WTC11 (cell line): ENCODE data around the gene EZR. TPM values are rescaled to one million over a fixed set of nuclear protein-coding genes. Genes with fewer than 3 reads are reported as not detected.

Source experiments
- ATAC-seq: fragments of 200-7000 bp; cut with Tn5 transposase; 2 replicates; pipeline ENCODE4 v1.10.0; 2021; ENCODE audit warnings: mild to moderate bottlenecking, moderate library complexity
- CTCF ChIA-PET: fragments of 300-600 bp; sonication (Branson Sonifier 250); formaldehyde crosslinking; loops from one replicate; lab custom pipeline; 2021; ENCODE audit warnings: antibody characterized with exemption; lab: Charles Lee
- POLR2A ChIA-PET: fragments of 350-600 bp; sonication (Branson Sonifier 250); formaldehyde crosslinking; loops from one replicate; lab custom pipeline; 2021; ENCODE audit warnings: antibody characterized with exemption; lab: Charles Lee
- DNase-seq: peaks from one replicate; pipeline ENCODE4 v3.0.0; 2021; ENCODE audit warnings: low spot score
- H3K27ac Mint-ChIP-seq: 2 replicates; pipeline ENCODE4 v1.8.0; 2021; ENCODE audit warnings: mixed read lengths
- H3K27me3 Mint-ChIP-seq: 2 replicates; pipeline ENCODE4 v1.8.0; 2021; ENCODE audit warnings: low read depth, mild to moderate bottlenecking, moderate library complexity, mixed read lengths
- H3K36me3 Mint-ChIP-seq: 2 replicates; pipeline ENCODE4 v1.8.0; 2021; ENCODE audit warnings: mixed read lengths
- H3K4me1 Mint-ChIP-seq: 2 replicates; pipeline ENCODE4 v1.8.0; 2022; ENCODE audit warnings: mixed read lengths
- H3K4me3 Mint-ChIP-seq: 2 replicates; pipeline ENCODE4 v1.8.0; 2021; ENCODE audit warnings: mild to moderate bottlenecking, moderate library complexity, mixed read lengths
- H3K9me3 Mint-ChIP-seq: 2 replicates; pipeline ENCODE4 v1.8.0; 2021; ENCODE audit warnings: mixed read lengths
- GTF2I ChIP-seq: fragments of 250-450 bp; sonication (Bioruptor Pico); conservative IDR thresholded peaks from 2 replicates; pipeline ENCODE4 v1.4.0; 2021; ENCODE audit warnings: mild to moderate bottlenecking
- KAT7 ChIP-seq: sonication (generic); formaldehyde crosslinking; IDR thresholded peaks from 2 replicates; pipeline ENCODE4 v1.8.1; 2023; ENCODE audit warnings: missing genetic modification reagents, mild to moderate bottlenecking, borderline replicate concordance
- MYBL2 ChIP-seq: sonication (generic); formaldehyde crosslinking; IDR thresholded peaks from 2 replicates; pipeline ENCODE4 v1.8.1; 2023; ENCODE audit warnings: mild to moderate bottlenecking, moderate library complexity, missing genetic modification reagents
- NFATC4 ChIP-seq: fragments of 250-450 bp; sonication (Bioruptor Pico); IDR thresholded peaks from 2 replicates; pipeline ENCODE4 v1.9.0; 2021; ENCODE audit warnings: mild to moderate bottlenecking
- NR1H2 ChIP-seq: sonication (generic); formaldehyde crosslinking; IDR thresholded peaks from 2 replicates; pipeline ENCODE4 v1.9.0; 2021; ENCODE audit warnings: mild to moderate bottlenecking, moderate library complexity, missing genetic modification reagents
- NR2C2 ChIP-seq: sonication (generic); formaldehyde crosslinking; IDR thresholded peaks from 2 replicates; pipeline ENCODE4 v1.8.0; 2022; ENCODE audit warnings: mild to moderate bottlenecking, missing genetic modification reagents
- NR3C1 ChIP-seq: sonication (generic); formaldehyde crosslinking; conservative IDR thresholded peaks from 2 replicates; pipeline ENCODE4 v1.8.1; 2023; ENCODE audit warnings: low read depth, mild to moderate bottlenecking, missing genetic modification reagents
- OVOL2 ChIP-seq: fragments of 250-450 bp; sonication (Bioruptor Pico); IDR thresholded peaks from 2 replicates; pipeline ENCODE4 v1.9.0; 2021; ENCODE audit warnings: mild to moderate bottlenecking, borderline replicate concordance
- SMAD4 ChIP-seq: sonication (generic); formaldehyde crosslinking; IDR thresholded peaks from 2 replicates; pipeline ENCODE4 v1.8.0; 2022; ENCODE audit warnings: mild to moderate bottlenecking, missing genetic modification reagents
- SOX15 ChIP-seq: fragments of 250-450 bp; sonication (Bioruptor Pico); IDR thresholded peaks from 2 replicates; pipeline ENCODE4 v1.9.0; 2021; ENCODE audit warnings: mild to moderate bottlenecking
- SP1 ChIP-seq: sonication (generic); formaldehyde crosslinking; conservative IDR thresholded peaks from 2 replicates; pipeline ENCODE4 v1.8.1; 2022; ENCODE audit warnings: missing genetic modification reagents
- TEAD4 ChIP-seq: sonication (generic); formaldehyde crosslinking; IDR thresholded peaks from 2 replicates; pipeline ENCODE4 v1.8.0; 2022; ENCODE audit warnings: mild to moderate bottlenecking, missing genetic modification reagents
- ZBTB21 ChIP-seq: sonication (generic); formaldehyde crosslinking; IDR thresholded peaks from 2 replicates; pipeline ENCODE4 v1.8.1; 2023; ENCODE audit warnings: mild to moderate bottlenecking, missing genetic modification reagents, borderline replicate concordance
- ZNF219 ChIP-seq: sonication (generic); formaldehyde crosslinking; IDR thresholded peaks from 2 replicates; pipeline ENCODE4 v1.8.0; 2023; ENCODE audit warnings: missing genetic modification reagents, mild to moderate bottlenecking, borderline replicate concordance
- ZNF263 ChIP-seq: sonication (generic); formaldehyde crosslinking; IDR thresholded peaks from 2 replicates; pipeline ENCODE4 v1.8.1; 2022; ENCODE audit warnings: low read depth, mild to moderate bottlenecking, moderate library complexity, missing genetic modification reagents
- ZNF317 ChIP-seq: sonication (generic); formaldehyde crosslinking; IDR thresholded peaks from 2 replicates; pipeline ENCODE4 v1.8.1; 2023; ENCODE audit warnings: low read depth, mild to moderate bottlenecking, moderate library complexity, missing genetic modification reagents, borderline replicate concordance
- ZNF416 ChIP-seq: fragments of 250-450 bp; sonication (Bioruptor Pico); IDR thresholded peaks from 2 replicates; pipeline ENCODE4 v1.9.0; 2021; ENCODE audit warnings: mild to moderate bottlenecking, inconsistent platforms
- ZNF671 ChIP-seq: fragments of 250-450 bp; sonication (Bioruptor Pico); IDR thresholded peaks from 2 replicates; pipeline ENCODE4 v1.8.0; 2021; ENCODE audit warnings: mild to moderate bottlenecking
- total RNA-seq: library from RNA; stranded (reverse); gene quantifications from 3 replicates; pipeline ENCODE4 v1.2.3, GENCODE V29; 2021
- TF ChIP-seq, protein P1 (sequence below): sonication (generic); formaldehyde crosslinking; IDR thresholded peaks from 2 replicates; pipeline ENCODE4 v1.8.0; 2022; ENCODE audit warnings: mild to moderate bottlenecking, missing genetic modification reagents
- TF ChIP-seq, protein P2 (sequence below): sonication (generic); formaldehyde crosslinking; IDR thresholded peaks from 2 replicates; pipeline ENCODE4 v1.8.1; 2022; ENCODE audit warnings: mild to moderate bottlenecking, moderate library complexity, missing genetic modification reagents
- TF ChIP-seq, protein P3 (sequence below): sonication (generic); formaldehyde crosslinking; IDR thresholded peaks from 2 replicates; pipeline ENCODE4 v1.8.0; 2022; ENCODE audit warnings: missing genetic modification reagents
- TF ChIP-seq, protein P4 (sequence below): fragments of 250-450 bp; sonication (Bioruptor Pico); IDR thresholded peaks from 2 replicates; pipeline ENCODE4 v1.8.0; 2021; ENCODE audit warnings: mild to moderate bottlenecking
- TF ChIP-seq, protein P5 (sequence below): sonication (generic); formaldehyde crosslinking; IDR thresholded peaks from 2 replicates; pipeline ENCODE4 v1.8.1; 2023; ENCODE audit warnings: mild to moderate bottlenecking, missing genetic modification reagents, borderline replicate concordance
- TF ChIP-seq, protein P6 (sequence below): sonication (generic); formaldehyde crosslinking; IDR thresholded peaks from 2 replicates; pipeline ENCODE4 v1.8.0; 2022; ENCODE audit warnings: mild to moderate bottlenecking, missing genetic modification reagents
- TF ChIP-seq, protein P7 (sequence below): sonication (generic); formaldehyde crosslinking; IDR thresholded peaks from 2 replicates; pipeline ENCODE4 v1.8.0; 2023; ENCODE audit warnings: mild to moderate bottlenecking, missing genetic modification reagents

The EZR gene
- total RNA-seq, 1 experiment from 2014 or later = 215 TPM

DNA sequence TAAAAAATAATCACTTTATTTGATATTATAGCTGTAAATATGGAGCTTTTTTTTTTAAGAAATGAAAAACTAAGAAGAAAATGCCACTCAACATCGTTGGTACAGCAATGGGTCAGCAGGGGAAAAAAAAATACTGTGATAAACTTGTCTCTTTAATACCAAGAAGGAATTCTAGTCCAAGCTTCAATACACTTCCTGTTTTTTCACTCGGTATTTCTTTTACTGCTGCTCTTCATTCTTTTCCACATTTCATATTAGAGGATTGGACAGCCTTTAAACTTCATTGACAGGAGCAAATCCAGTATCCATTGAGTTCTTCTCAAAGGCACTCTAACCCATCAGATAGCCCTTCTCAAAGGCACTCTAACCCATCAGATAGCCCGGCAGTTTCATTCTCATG lies 22.2 kb upstream of the EZR start:
- no peaks in the 10 kb centered on the region for H3K27me3 Mint-ChIP-seq
- TF ChIP-seq TEAD4 (no peak), NR3C1 (CRISPR knock-in tag) (no peak), SP1 (CRISPR knock-in tag) (no peak), ZNF219 (CRISPR knock-in tag) (no peak), ZNF671 (CRISPR knock-in tag) (no peak), NFATC4 (CRISPR knock-in tag) (no peak), ZNF416 (CRISPR knock-in tag) (no peak), OVOL2 (CRISPR knock-in tag) (no peak), ZBTB21 (CRISPR knock-in tag) (no peak), MYBL2 (CRISPR knock-in tag) (no peak), ZNF263 (no peak), KAT7 (CRISPR knock-in tag) (no peak), SOX15 (CRISPR knock-in tag) (no peak)
- TF ChIP-seq, protein P1, sequence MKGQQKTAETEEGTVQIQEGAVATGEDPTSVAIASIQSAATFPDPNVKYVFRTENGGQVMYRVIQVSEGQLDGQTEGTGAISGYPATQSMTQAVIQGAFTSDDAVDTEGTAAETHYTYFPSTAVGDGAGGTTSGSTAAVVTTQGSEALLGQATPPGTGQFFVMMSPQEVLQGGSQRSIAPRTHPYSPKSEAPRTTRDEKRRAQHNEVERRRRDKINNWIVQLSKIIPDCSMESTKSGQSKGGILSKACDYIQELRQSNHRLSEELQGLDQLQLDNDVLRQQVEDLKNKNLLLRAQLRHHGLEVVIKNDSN = no peak
- TF ChIP-seq, protein P2, sequence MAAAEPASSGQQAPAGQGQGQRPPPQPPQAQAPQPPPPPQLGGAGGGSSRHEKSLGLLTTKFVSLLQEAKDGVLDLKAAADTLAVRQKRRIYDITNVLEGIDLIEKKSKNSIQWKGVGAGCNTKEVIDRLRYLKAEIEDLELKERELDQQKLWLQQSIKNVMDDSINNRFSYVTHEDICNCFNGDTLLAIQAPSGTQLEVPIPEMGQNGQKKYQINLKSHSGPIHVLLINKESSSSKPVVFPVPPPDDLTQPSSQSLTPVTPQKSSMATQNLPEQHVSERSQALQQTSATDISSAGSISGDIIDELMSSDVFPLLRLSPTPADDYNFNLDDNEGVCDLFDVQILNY (CRISPR knock-in tag) = no peak
- DNase-seq (no peak), ATAC-seq (no peak)
- 0 out of 2 replicates have a peak, but pooled peaks cover 5% of the 10 kb centered on the region for H3K4me1 Mint-ChIP-seq
- CTCF ChIA-PET = no interaction called here
- H3K27ac Mint-ChIP-seq = no peak overlapping the region
- H3K9me3 Mint-ChIP-seq = peaks cover 15% of the 10 kb centered on the region
- no peak overlapping the region for H3K4me3 Mint-ChIP-seq
- H3K36me3 Mint-ChIP-seq = peaks cover 5% of the 10 kb centered on the region; the same call in 1 of the 2 replicates
- POLR2A ChIA-PET = no interaction called here

DNA sequence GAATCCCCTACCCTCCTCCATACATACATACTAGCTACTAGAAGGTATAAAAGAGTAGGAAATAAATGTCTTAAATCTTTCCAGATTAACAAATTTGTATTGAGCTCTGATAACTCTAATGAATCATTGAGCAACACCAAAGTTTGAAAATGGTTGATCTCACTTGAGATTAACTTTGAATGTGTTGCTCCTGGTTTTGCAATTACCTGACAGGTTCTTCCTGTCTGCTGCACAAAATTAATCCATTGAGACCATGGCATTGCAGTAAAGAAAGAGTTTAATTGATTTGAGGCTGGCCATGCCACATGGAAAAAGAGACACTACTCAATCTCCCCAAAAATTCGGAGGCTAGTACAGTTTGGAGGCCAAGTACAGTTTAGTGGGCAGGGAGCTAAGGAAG lies 21.3 kb upstream of the EZR start:
- CTCF ChIA-PET = no interaction called here
- no peak overlapping the region for H3K27ac Mint-ChIP-seq
- peaks cover 15% of the 10 kb centered on the region for H3K9me3 Mint-ChIP-seq
- no peak overlapping the region for H3K4me3 Mint-ChIP-seq
- peaks cover 12% of the 10 kb centered on the region for H3K4me1 Mint-ChIP-seq
- no peak for ATAC-seq
- POLR2A ChIA-PET = no interaction called here
- peaks cover 5% of the 10 kb centered on the region; the same call in 1 of the 2 replicates for H3K36me3 Mint-ChIP-seq
- DNase-seq = no peak
- H3K27me3 Mint-ChIP-seq = no peaks in the 10 kb centered on the region
- TF ChIP-seq NR1H2 (CRISPR knock-in tag) (no peak), NR2C2 (CRISPR knock-in tag) (no peak), GTF2I (CRISPR knock-in tag) (no peak), SMAD4 (no peak), ZNF317 (CRISPR knock-in tag) (no peak), MYBL2 (CRISPR knock-in tag) (no peak)
- TF ChIP-seq, protein P3, sequence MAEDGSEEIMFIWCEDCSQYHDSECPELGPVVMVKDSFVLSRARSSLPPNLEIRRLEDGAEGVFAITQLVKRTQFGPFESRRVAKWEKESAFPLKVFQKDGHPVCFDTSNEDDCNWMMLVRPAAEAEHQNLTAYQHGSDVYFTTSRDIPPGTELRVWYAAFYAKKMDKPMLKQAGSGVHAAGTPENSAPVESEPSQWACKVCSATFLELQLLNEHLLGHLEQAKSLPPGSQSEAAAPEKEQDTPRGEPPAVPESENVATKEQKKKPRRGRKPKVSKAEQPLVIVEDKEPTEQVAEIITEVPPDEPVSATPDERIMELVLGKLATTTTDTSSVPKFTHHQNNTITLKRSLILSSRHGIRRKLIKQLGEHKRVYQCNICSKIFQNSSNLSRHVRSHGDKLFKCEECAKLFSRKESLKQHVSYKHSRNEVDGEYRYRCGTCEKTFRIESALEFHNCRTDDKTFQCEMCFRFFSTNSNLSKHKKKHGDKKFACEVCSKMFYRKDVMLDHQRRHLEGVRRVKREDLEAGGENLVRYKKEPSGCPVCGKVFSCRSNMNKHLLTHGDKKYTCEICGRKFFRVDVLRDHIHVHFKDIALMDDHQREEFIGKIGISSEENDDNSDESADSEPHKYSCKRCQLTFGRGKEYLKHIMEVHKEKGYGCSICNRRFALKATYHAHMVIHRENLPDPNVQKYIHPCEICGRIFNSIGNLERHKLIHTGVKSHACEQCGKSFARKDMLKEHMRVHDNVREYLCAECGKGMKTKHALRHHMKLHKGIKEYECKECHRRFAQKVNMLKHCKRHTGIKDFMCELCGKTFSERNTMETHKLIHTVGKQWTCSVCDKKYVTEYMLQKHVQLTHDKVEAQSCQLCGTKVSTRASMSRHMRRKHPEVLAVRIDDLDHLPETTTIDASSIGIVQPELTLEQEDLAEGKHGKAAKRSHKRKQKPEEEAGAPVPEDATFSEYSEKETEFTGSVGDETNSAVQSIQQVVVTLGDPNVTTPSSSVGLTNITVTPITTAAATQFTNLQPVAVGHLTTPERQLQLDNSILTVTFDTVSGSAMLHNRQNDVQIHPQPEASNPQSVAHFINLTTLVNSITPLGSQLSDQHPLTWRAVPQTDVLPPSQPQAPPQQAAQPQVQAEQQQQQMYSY = no peak
- TF ChIP-seq, protein P4, sequence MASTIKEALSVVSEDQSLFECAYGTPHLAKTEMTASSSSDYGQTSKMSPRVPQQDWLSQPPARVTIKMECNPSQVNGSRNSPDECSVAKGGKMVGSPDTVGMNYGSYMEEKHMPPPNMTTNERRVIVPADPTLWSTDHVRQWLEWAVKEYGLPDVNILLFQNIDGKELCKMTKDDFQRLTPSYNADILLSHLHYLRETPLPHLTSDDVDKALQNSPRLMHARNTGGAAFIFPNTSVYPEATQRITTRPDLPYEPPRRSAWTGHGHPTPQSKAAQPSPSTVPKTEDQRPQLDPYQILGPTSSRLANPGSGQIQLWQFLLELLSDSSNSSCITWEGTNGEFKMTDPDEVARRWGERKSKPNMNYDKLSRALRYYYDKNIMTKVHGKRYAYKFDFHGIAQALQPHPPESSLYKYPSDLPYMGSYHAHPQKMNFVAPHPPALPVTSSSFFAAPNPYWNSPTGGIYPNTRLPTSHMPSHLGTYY (CRISPR knock-in tag) = no peak
- TF ChIP-seq, protein P5, sequence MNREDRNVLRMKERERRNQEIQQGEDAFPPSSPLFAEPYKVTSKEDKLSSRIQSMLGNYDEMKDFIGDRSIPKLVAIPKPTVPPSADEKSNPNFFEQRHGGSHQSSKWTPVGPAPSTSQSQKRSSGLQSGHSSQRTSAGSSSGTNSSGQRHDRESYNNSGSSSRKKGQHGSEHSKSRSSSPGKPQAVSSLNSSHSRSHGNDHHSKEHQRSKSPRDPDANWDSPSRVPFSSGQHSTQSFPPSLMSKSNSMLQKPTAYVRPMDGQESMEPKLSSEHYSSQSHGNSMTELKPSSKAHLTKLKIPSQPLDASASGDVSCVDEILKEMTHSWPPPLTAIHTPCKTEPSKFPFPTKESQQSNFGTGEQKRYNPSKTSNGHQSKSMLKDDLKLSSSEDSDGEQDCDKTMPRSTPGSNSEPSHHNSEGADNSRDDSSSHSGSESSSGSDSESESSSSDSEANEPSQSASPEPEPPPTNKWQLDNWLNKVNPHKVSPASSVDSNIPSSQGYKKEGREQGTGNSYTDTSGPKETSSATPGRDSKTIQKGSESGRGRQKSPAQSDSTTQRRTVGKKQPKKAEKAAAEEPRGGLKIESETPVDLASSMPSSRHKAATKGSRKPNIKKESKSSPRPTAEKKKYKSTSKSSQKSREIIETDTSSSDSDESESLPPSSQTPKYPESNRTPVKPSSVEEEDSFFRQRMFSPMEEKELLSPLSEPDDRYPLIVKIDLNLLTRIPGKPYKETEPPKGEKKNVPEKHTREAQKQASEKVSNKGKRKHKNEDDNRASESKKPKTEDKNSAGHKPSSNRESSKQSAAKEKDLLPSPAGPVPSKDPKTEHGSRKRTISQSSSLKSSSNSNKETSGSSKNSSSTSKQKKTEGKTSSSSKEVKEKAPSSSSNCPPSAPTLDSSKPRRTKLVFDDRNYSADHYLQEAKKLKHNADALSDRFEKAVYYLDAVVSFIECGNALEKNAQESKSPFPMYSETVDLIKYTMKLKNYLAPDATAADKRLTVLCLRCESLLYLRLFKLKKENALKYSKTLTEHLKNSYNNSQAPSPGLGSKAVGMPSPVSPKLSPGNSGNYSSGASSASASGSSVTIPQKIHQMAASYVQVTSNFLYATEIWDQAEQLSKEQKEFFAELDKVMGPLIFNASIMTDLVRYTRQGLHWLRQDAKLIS (CRISPR knock-in tag) = no peak
- TF ChIP-seq, protein P6, sequence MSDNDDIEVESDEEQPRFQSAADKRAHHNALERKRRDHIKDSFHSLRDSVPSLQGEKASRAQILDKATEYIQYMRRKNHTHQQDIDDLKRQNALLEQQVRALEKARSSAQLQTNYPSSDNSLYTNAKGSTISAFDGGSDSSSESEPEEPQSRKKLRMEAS = no peak
- TF ChIP-seq, protein P7, sequence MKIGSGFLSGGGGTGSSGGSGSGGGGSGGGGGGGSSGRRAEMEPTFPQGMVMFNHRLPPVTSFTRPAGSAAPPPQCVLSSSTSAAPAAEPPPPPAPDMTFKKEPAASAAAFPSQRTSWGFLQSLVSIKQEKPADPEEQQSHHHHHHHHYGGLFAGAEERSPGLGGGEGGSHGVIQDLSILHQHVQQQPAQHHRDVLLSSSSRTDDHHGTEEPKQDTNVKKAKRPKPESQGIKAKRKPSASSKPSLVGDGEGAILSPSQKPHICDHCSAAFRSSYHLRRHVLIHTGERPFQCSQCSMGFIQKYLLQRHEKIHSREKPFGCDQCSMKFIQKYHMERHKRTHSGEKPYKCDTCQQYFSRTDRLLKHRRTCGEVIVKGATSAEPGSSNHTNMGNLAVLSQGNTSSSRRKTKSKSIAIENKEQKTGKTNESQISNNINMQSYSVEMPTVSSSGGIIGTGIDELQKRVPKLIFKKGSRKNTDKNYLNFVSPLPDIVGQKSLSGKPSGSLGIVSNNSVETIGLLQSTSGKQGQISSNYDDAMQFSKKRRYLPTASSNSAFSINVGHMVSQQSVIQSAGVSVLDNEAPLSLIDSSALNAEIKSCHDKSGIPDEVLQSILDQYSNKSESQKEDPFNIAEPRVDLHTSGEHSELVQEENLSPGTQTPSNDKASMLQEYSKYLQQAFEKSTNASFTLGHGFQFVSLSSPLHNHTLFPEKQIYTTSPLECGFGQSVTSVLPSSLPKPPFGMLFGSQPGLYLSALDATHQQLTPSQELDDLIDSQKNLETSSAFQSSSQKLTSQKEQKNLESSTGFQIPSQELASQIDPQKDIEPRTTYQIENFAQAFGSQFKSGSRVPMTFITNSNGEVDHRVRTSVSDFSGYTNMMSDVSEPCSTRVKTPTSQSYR (CRISPR knock-in tag) = no peak
